Upper lobe of right lung (tissue), 1 donor: Measurements from ENCODE around the gene ACO1. TPM values are rescaled to one million over a fixed set of nuclear protein-coding genes. Genes with fewer than 3 reads are reported as not detected.

ENCODE experiments used
- ATAC-seq: fragments of 200-7000 bp; cut with Tn5 transposase; one replicate; pipeline ENCODE4 v1.9.1; 2020; ENCODE audit warnings: mild to moderate bottlenecking, moderate library complexity
- DNase-seq: peaks from one replicate; pipeline ENCODE4 v3.0.0-alpha.2; 2020
- H3K27ac ChIP-seq: fragments of 200-600 bp; one replicate; pipeline ENCODE4 v1.8.0; 2022
- H3K27me3 ChIP-seq: fragments of 200-600 bp; one replicate; pipeline ENCODE4 v1.8.0; 2022; ENCODE audit warnings: mild to moderate bottlenecking
- H3K36me3 ChIP-seq: fragments of 200-600 bp; one replicate; pipeline ENCODE4 v1.8.0; 2022
- H3K4me1 ChIP-seq: fragments of 200-600 bp; one replicate; pipeline ENCODE4 v1.8.0; 2022
- H3K4me3 ChIP-seq: fragments of 200-600 bp; one replicate; pipeline ENCODE4 v1.8.0; 2022; ENCODE audit warnings: mild to moderate bottlenecking
- H3K9me3 ChIP-seq: fragments of 200-600 bp; one replicate; pipeline ENCODE4 v1.8.0; 2022
- CTCF ChIP-seq: fragments of 200-600 bp; IDR thresholded peaks from one replicate; pipeline ENCODE4 v1.8.0; 2022; ENCODE audit warnings: antibody characterized with exemption
- intact Hi-C: fragments of 100-400 bp; cut with DNase I; formaldehyde crosslinking; loops from one replicate; pipeline ENCODE4 v1.11.0; 2022
- total RNA-seq: library from RNA; stranded (reverse); fragmentation: NEBNext Ultra II Directional; extraction: Animal tissue kit (Norgen Biotek cat#: 25700); gene quantifications from one replicate; pipeline ENCODE4 v1.2.1, GENCODE V29; 2021
- donor health status: DM: no; HTN: yes; CAD: no; lungs with severe emphysema.

ACO1 gene
- total RNA-seq, 1 donor from 2014 or later, result 32.9 TPM

GRCh38 chr9:32431940-32432555 lies 47.6 kb downstream of the ACO1 start:
- Histone ChIP-seq H3K4me3 (no peak overlapping the region), H3K36me3 (peaks cover 85% of the 10 kb centered on the region), H3K27ac (no peak overlapping the region), H3K9me3 (no peaks in the 10 kb centered on the region), H3K27me3 (no peaks in the 10 kb centered on the region), H3K4me1 (no peaks in the 10 kb centered on the region)
- TF ChIP-seq CTCF, result peak; percentile 53
- ATAC-seq (peak; percentile 74), DNase-seq (no peak)
- intact Hi-C loops, result no loop called here

- TF ChIP-seq CTCF, result no peak
- Histone ChIP-seq H3K4me3 (no peak overlapping the region), H3K9me3 (no peaks in the 10 kb centered on the region), H3K36me3 (peaks cover 97% of the 10 kb centered on the region), H3K27ac (no peak overlapping the region), H3K27me3 (no peaks in the 10 kb centered on the region), H3K4me1 (no peaks in the 10 kb centered on the region)
- DNase-seq (no peak), ATAC-seq (no peak)
- intact Hi-C loops, result no loop called here
Observed at GRCh38 chr9:32434892-32435291, 50.4 kb downstream of the ACO1 start.

GRCh38 chr9:32441678-32442077 lies 57.2 kb downstream of the ACO1 start:
- no peaks in the 10 kb centered on the region for H3K4me1 ChIP-seq
- no peak for DNase-seq
- no peak overlapping the region for H3K4me3 ChIP-seq
- no peak overlapping the region for H3K27ac ChIP-seq
- intact Hi-C loops, result no loop called here
- no peaks in the 10 kb centered on the region for H3K27me3 ChIP-seq
- H3K36me3 ChIP-seq, result peaks cover 69% of the 10 kb centered on the region
- no peak for ATAC-seq
- no peak for TF ChIP-seq CTCF
- no peaks in the 10 kb centered on the region for H3K9me3 ChIP-seq

DNA sequence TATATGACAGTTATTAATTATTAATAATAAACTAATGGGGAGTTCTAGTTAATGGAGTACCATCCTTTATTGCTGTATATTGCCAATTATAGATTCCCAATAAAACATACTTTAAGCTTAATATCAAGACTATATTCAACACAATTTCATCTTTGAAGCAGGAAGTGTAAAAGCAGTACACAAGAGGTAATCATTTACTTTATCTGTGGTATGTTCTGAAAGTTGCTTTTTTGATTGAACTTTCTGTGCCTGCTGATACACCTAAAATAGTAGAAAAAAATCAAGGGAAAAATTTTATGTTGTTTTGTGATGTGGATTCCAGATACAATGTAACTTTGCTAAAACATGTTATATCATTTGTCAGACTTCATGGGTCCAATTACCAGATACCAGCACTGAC lies 58.0 kb downstream of the ACO1 start:
- Histone ChIP-seq H3K27me3 (no peaks in the 10 kb centered on the region), H3K36me3 (peaks cover 68% of the 10 kb centered on the region), H3K27ac (no peak overlapping the region), H3K4me3 (no peak overlapping the region), H3K4me1 (no peaks in the 10 kb centered on the region), H3K9me3 (no peaks in the 10 kb centered on the region)
- no peak for ATAC-seq
- DNase-seq, result no peak
- intact Hi-C loops, result no loop called here
- TF ChIP-seq CTCF, result no peak

DNA sequence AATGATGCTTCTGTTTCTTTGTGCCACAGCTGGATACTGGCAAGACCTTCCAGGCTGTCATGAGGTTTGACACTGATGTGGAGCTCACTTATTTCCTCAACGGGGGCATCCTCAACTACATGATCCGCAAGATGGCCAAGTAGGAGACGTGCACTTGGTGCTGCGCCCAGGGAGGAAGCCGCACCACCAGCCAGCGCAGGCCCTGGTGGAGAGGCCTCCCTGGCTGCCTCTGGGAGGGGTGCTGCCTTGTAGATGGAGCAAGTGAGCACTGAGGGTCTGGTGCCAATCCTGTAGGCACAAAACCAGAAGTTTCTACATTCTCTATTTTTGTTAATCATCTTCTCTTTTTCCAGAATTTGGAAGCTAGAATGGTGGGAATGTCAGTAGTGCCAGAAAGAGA lies 65.5 kb downstream of the ACO1 start:
- Histone ChIP-seq H3K36me3 (peaks cover 73% of the 10 kb centered on the region), H3K9me3 (no peaks in the 10 kb centered on the region), H3K27ac (no peak overlapping the region), H3K4me3 (no peak overlapping the region), H3K27me3 (no peaks in the 10 kb centered on the region), H3K4me1 (no peaks in the 10 kb centered on the region)
- intact Hi-C loops, result no loop called here
- peak; percentile 29 for ATAC-seq
- TF ChIP-seq CTCF, result no peak
- DNase-seq, result no peak

DNA sequence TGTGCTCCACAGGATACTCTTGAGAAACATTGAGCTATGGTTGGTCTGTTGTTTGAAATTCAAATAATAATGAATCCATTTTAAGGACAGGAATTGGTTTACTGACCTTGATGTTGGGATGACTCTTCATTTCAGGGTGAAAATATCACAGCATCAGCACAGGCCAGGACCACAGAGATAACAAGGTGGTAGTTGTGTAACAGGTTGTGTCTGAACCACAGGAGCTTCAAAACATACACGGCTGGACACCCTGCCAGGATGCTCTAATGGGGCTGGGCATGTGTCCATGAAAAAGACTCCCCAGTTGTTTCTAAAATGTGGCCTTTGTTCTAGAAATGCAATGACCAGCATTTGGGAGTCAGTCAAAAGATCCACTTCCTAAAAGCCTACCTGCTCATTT lies 69.8 kb downstream of the ACO1 start:
- Histone ChIP-seq H3K36me3 (peaks cover 89% of the 10 kb centered on the region), H3K27me3 (no peaks in the 10 kb centered on the region), H3K27ac (no peak overlapping the region), H3K4me1 (no peaks in the 10 kb centered on the region), H3K9me3 (no peaks in the 10 kb centered on the region), H3K4me3 (no peak overlapping the region)
- intact Hi-C loops, result no loop called here
- DNase-seq (no peak), ATAC-seq (no peak)
- TF ChIP-seq CTCF, result no peak
